Smooth muscle cell of the umbilical artery (primary cell): ENCODE measurements around the gene R3HDM4. TPM values are rescaled to one million over a fixed set of nuclear protein-coding genes. Genes with fewer than 3 reads are reported as not detected.

Experiments used
- total RNA-seq: library from RNA; depleted of rRNA; stranded (reverse); fragments of >200 nt; gene quantifications from 2 replicates; pipeline ENCODE4 v1.2.3, GENCODE V29; 2014

The R3HDM4 gene
- total RNA-seq = 21.1 and 32.8 TPM in 2 replicates

GRCh38 chr19:913080-913748 is at the start of gene R3HDM4:
TSS of gene R3HDM4 (minus strand) at chr19:913219. CDS start at chr19:913157, 62 bp downstream.

GRCh38 chr19:925526-926322 is 12.7 kb upstream of the R3HDM4 start, which contains the start of gene ARID3A:
TSS of gene ARID3A (plus strand) at chr19:926035. CDS start at chr19:929529, 3,494 bp downstream.

GRCh38 chr19:917323-918151 is 4.5 kb upstream of the R3HDM4 start, which contains the start of gene KISS1R:
TSS of gene KISS1R (plus strand) at chr19:917333. CDS start at chr19:917503, 170 bp downstream.

DNA sequence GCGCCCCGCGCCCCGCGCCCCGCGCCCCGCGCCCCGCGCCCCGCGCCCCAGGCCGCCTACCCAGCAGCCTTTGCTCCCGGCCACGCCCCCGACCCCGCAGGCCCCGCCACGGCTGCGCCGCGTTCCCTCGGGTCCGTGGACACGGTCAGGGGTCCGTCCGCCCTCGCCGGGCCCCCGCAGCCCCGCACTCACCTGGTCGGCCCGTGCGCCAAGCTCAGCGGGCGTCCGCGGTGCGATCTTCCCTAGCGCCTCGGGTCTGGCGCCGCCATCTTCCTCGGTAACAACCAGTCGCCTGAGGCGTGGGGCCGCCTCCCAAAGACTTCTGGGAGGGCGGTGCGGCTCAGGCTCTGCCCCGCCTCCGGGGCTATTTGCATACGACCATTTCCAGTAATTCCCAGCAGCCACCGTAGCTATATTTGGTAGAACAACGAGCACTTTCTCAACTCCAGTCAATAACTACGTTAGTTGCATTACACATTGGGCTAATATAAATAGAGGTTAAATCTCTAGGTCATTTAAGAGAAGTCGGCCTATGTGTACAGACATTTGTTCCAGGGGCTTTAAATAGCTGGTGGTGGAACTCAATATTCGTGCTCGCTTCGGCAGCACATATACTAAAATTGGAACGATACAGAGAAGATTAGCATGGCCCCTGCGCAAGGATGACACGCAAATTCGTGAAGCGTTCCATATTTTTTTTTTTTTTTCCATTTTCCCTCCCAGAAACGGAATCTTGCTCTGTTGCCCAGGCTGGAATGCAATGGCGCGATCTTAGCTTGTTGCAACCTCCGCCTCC is 19.9 kb downstream of the R3HDM4 start, which contains the start of the genes MED16 and RNU6-9:
TSS of gene MED16 (minus strand) at position 294 of the 796 bp plus-strand sequence. CDS start 2,056 bp downstream, outside the sequence.
TSS of gene RNU6-9 (plus strand) at position 591 of the 796 bp plus-strand sequence.

GRCh38 chr19:858868-859843 is 53.9 kb downstream of the R3HDM4 start, which contains the start of gene CFD:
TSS of gene CFD (plus strand) at chr19:859664. CDS start at chr19:859690, 26 bp downstream.

GRCh38 chr19:852136-853013 is 60.6 kb downstream of the R3HDM4 start, which contains the start of gene ELANE:
TSS of gene ELANE (plus strand) at chr19:852303. CDS start at chr19:852329, 26 bp downstream.

Other genes starting within 250 kb of the R3HDM4 start
- gene FSTL3, start 236.8 kb downstream of the R3HDM4 start, total RNA-seq = 189 and 372 TPM in 2 replicates
- gene PRSS57, start 217.8 kb downstream of the R3HDM4 start, total RNA-seq = not detected in 2 replicates
- gene PALM, start 204.3 kb downstream of the R3HDM4 start, total RNA-seq = 0.28 and 0.89 TPM in 2 replicates
- gene MISP, start 162.1 kb downstream of the R3HDM4 start, total RNA-seq = not detected in 2 replicates
- gene PTBP1, start 115.8 kb downstream of the R3HDM4 start, total RNA-seq = 69.5 and 117 TPM in 2 replicates
- gene PLPPR3, start 91.3 kb downstream of the R3HDM4 start, total RNA-seq = 0.59 and 0.78 TPM in 2 replicates
- gene AZU1, start 85.4 kb downstream of the R3HDM4 start, total RNA-seq = not detected in 2 replicates
- not detected in 2 replicates for gene PRTN3, start 72.2 kb downstream of the R3HDM4 start, total RNA-seq
- gene ELANE, start 60.9 kb downstream of the R3HDM4 start, total RNA-seq = not detected in 2 replicates
- gene CFD, start 53.6 kb downstream of the R3HDM4 start, total RNA-seq = 1.7 and 3.6 TPM in 2 replicates
- gene MED16, start 20.0 kb downstream of the R3HDM4 start, total RNA-seq = 28.8 and 44.4 TPM in 2 replicates
- not detected in 2 replicates for gene RNU6-9, start 19.7 kb downstream of the R3HDM4 start, total RNA-seq
- not detected in 2 replicates for gene KISS1R, start 4.1 kb upstream of the R3HDM4 start, total RNA-seq
- 28.2 and 30.3 TPM in 2 replicates for gene ARID3A, start 12.8 kb upstream of the R3HDM4 start, total RNA-seq
- 36.4 and 47.5 TPM in 2 replicates for gene WDR18, start 71.1 kb upstream of the R3HDM4 start, total RNA-seq
- gene GRIN3B, start 87.2 kb upstream of the R3HDM4 start, total RNA-seq = 0.59 and 0.65 TPM in 2 replicates
- 67.4 and 96.1 TPM in 2 replicates for gene TMEM259, start 107.9 kb upstream of the R3HDM4 start, total RNA-seq
- gene RNU6-2, start 108.3 kb upstream of the R3HDM4 start, total RNA-seq = not detected in 2 replicates
- gene CNN2, start 113.4 kb upstream of the R3HDM4 start, total RNA-seq = 284 and 606 TPM in 2 replicates
- gene ABCA7, start 126.9 kb upstream of the R3HDM4 start, total RNA-seq = 9.2 and 10.2 TPM in 2 replicates
- gene ARHGAP45, start 153.9 kb upstream of the R3HDM4 start, total RNA-seq = 0.89 and 0.97 TPM in 2 replicates
- 63.5 and 107 TPM in 2 replicates for gene POLR2E, start 182.2 kb upstream of the R3HDM4 start, total RNA-seq
- 159 and 328 TPM in 2 replicates for gene GPX4, start 190.8 kb upstream of the R3HDM4 start, total RNA-seq